ENCODE data around the gene ALDH1A3.

Gene ALDH1A3

GRCh38 chr15:100926258-100926657 is 46.6 kb downstream of the ALDH1A3 start:
- no peak for DNase-seq (ENCODE audit: low read depth)

GRCh38 chr15:100926971-100927756 is 47.5 kb downstream of the ALDH1A3 start:
- no peak for DNase-seq (ENCODE audit: low read depth)

- DNase-seq (ENCODE audit: low read depth): no peak
These were observed 49.1 kb downstream of the ALDH1A3 start for GRCh38 chr15:100928632-100929280.

- no peak for DNase-seq (ENCODE audit: low read depth)
These were observed 50.0 kb downstream of the ALDH1A3 start for GRCh38 chr15:100929641-100930042.

DNA sequence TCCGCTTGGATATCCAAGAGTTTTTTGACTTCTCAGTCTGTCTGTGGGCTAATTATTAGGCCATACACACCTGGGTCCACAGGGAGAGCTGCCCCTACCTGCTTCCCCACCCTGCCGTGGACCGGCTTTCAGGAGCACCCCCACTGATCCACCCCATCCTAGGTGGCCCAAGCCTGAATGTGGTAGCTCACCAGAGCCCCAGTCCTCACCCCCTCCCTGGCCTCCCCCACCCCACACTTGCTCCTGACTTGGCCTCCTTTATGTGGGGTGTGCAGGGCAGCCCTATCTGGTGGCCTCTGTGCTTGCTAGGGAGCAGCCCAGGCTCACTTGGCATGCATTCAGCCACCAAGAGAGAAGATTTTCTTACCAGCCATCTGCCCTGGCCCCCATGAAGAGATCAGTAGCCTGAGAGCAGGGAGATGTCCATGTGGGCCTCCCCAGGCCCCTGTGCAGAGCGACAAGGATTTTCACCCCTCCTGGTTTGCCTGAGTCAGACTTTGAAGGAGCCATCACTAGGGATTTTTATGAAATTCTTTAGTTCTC is 50.7 kb downstream of the ALDH1A3 start:
- no peak for DNase-seq (ENCODE audit: low read depth)

- DNase-seq (ENCODE audit: low read depth): no peak
These were observed 51.7 kb downstream of the ALDH1A3 start for GRCh38 chr15:100931143-100931890.

GRCh38 chr15:100932676-100933348 is 53.2 kb downstream of the ALDH1A3 start:
- no peak for DNase-seq (ENCODE audit: low read depth)

GRCh38 chr15:100934166-100934565 is 54.5 kb downstream of the ALDH1A3 start:
- DNase-seq (ENCODE audit: low read depth): no peak

DNA sequence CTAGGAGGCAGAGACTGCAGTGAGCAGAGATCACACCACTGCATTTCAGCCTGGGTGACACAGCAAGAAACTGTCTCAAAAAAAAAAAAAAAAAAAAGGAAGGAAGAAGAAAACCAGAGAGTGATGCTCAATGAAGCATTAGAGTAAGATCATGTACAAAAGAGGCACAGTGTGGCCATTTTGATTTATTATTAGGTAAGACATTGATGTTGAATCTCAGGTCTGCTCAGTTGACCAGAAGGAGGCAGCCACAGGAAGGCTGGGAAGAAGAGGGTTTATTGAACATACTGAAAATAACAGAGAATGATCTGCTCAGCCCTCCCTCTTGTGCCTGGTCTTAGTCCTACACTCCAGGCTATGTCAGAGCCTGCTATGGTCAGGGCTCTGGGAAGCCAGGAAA is 55.1 kb downstream of the ALDH1A3 start:
- DNase-seq (ENCODE audit: low read depth): no peak

DNA sequence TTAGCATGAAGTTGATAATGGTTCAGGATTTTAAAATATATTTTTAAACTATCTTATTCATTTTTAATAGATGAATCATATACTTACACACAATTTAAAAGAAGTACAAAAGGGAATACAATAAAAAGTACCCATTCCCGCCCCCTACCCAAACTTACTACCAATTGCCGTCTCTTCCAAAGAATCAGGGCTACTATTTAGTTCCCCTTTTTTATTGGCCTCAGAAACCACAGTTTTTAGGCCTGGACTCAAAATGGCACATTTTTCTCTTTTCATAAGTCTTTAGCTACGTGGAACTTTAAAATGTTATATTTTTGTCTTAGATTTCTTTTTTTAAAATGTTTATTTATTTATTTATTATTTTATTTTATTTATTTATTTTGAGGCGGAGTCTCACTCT is 57.5 kb downstream of the ALDH1A3 start:
- DNase-seq (ENCODE audit: low read depth): no peak

DNA sequence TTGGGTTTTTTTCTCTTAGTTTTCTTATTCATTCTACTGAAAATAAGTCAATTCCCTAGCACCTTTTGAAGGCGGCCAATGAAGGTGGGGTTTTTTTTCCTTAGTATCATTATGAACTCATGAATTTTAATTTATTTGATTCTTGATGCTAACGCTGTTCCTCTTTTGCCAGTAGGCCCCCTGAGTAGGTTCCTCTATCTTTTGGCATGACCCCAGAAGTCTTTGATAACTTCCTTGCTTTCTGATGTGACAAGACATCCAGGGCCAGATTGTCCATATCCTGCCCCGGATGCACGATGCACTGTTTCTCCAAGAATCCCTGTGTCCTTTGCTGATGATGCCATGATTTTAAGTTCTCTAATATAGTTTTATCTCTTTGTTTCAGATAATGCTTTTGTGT is 60.2 kb downstream of the ALDH1A3 start:
- no peak for DNase-seq (ENCODE audit: low read depth)

DNA sequence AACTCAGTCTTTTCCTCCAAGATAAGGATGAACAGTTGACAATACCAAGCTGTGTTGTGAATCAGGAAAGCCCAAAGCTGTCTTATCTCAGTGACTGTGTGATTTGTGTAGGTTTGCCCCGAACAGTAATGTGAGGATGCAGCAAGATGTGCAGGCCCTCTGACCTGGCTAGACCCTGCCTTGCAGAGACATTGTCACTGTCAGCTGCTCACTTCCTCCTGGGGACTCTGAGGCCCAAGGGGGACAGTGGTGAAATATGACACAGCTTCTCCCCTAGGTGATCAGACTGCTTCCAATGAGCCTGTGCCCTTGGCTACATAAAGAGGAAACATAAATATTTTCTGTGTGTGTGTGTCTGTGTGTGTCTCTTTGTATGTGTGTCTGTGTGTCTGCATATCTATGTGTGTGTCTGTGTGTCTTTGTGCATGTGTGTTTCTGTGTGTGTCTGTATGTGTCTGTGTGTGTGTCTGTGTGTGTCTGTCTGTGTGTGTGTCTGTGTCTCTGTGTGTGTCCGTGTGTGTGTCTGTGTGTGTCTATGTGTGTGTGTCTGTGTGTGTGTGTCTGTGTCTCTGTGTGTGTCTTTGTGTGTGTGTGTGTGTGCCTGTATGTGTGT is 61.2 kb downstream of the ALDH1A3 start:
- DNase-seq (ENCODE audit: low read depth): no peak

GRCh38 chr15:100941536-100941935 is 61.9 kb downstream of the ALDH1A3 start:
- DNase-seq (ENCODE audit: low read depth): no peak

GRCh38 chr15:100942656-100943425 is 63.2 kb downstream of the ALDH1A3 start:
- no peak for DNase-seq (ENCODE audit: low read depth)

GRCh38 chr15:100944244-100944895 is 64.7 kb downstream of the ALDH1A3 start:
- no peak for DNase-seq (ENCODE audit: low read depth)

DNA sequence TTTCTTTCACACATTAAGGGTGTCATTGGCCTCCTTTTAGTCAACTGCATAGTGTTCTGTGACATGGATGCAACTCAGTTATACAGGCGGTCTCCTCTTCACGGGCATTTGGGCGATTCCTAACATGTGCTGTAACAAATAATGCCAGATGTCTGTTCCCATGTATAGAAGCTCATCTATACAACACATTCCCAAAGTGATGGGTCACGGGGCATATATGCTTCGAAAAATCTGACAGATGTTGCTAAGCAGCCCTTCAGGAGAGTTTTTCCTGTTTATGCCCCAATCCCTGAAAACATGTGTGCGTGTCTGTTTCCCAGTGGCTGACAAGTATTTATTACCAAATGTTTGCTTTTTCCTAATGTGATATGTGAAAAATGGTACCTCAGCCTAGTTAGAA is 65.4 kb downstream of the ALDH1A3 start:
- no peak for DNase-seq (ENCODE audit: low read depth)

- no peak for DNase-seq (ENCODE audit: low read depth)
These were observed 68.3 kb downstream of the ALDH1A3 start for GRCh38 chr15:100947760-100948429.

DNA sequence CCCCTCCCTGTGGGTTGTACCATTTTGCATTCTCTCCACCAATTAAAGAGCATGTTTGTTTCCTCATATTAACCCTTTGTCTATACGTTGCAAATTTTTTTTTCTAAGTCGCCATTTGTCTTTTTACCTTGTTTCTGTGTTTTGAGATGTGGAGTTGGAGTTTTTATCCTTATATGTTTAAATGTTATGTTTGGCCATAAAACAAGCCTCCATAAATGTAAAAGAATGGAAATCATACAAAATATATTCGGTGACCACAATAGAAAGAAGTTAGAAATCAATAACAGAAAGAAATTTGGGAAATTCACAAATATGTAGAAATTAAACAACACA is 68.8 kb downstream of the ALDH1A3 start:
- no peak for DNase-seq (ENCODE audit: low read depth)

DNA sequence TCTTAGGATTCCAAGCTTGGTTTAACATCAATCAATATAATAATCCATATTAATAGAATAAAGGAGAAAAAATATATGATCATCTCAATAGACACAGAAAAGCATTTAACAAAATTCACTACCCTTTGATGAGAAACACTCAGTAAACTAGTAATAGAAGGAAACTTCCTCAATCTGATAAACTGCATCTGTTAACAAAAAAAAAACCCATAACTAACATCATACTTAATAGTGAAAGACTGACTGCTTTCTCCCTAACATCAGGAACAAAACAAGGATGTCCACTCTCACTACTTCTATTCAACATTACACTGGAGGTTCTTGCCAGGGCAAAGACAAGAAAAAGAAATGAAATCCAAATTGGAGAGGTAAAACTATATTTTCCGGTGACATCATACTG is 70.1 kb downstream of the ALDH1A3 start:
- no peak for DNase-seq (ENCODE audit: low read depth)

- DNase-seq (ENCODE audit: low read depth): no peak
These were observed 72.3 kb downstream of the ALDH1A3 start for GRCh38 chr15:100951965-100952364.
